ENCODE results near the gene PIP4K2C.

The PIP4K2C gene

DNA sequence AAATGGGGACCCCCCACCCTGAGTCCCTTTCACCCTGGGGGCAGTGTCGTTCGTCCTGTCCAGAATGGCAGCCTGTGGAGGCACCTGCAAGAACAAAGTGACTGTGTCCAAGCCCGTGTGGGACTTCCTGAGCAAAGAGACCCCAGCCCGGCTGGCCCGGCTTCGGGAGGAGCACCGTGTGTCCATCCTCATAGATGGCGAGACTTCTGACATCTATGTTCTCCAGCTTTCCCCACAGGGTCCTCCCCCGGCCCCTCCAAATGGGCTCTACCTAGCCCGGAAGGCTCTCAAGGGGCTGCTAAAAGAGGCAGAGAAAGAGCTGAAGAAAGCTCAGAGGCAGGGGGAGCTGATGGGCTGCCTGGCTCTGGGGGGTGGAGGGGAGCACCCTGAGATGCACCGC lies 15.8 kb downstream of the PIP4K2C start:
- Histone ChIP-seq H3K27me3 (ENCODE audit: insufficient read depth, poor library complexity, severe bottlenecking) (peaks cover 47% of the 10 kb centered on the region), H3K4me3 (replicated peaks; ENCODE audit: insufficient read depth, low read length) (no peak overlapping the region), H3K27ac (replicated peaks) (no peak overlapping the region)
- TF ChIP-seq, protein P1, sequence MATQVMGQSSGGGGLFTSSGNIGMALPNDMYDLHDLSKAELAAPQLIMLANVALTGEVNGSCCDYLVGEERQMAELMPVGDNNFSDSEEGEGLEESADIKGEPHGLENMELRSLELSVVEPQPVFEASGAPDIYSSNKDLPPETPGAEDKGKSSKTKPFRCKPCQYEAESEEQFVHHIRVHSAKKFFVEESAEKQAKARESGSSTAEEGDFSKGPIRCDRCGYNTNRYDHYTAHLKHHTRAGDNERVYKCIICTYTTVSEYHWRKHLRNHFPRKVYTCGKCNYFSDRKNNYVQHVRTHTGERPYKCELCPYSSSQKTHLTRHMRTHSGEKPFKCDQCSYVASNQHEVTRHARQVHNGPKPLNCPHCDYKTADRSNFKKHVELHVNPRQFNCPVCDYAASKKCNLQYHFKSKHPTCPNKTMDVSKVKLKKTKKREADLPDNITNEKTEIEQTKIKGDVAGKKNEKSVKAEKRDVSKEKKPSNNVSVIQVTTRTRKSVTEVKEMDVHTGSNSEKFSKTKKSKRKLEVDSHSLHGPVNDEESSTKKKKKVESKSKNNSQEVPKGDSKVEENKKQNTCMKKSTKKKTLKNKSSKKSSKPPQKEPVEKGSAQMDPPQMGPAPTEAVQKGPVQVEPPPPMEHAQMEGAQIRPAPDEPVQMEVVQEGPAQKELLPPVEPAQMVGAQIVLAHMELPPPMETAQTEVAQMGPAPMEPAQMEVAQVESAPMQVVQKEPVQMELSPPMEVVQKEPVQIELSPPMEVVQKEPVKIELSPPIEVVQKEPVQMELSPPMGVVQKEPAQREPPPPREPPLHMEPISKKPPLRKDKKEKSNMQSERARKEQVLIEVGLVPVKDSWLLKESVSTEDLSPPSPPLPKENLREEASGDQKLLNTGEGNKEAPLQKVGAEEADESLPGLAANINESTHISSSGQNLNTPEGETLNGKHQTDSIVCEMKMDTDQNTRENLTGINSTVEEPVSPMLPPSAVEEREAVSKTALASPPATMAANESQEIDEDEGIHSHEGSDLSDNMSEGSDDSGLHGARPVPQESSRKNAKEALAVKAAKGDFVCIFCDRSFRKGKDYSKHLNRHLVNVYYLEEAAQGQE (IDR thresholded peaks at IDR 0.05; ENCODE audit: insufficient replicate concordance, low read depth): no peak
- TF ChIP-seq GABPA (IDR thresholded peaks at IDR 0.05; ENCODE audit: low read depth) (no peak), SPI1 (IDR thresholded peaks at IDR 0.05; ENCODE audit: borderline replicate concordance, low read depth) (no peak), POLR2AphosphoS5 (IDR thresholded peaks at IDR 0.05; ENCODE audit: low read depth) (no peak)
- TF ChIP-seq, protein P2, sequence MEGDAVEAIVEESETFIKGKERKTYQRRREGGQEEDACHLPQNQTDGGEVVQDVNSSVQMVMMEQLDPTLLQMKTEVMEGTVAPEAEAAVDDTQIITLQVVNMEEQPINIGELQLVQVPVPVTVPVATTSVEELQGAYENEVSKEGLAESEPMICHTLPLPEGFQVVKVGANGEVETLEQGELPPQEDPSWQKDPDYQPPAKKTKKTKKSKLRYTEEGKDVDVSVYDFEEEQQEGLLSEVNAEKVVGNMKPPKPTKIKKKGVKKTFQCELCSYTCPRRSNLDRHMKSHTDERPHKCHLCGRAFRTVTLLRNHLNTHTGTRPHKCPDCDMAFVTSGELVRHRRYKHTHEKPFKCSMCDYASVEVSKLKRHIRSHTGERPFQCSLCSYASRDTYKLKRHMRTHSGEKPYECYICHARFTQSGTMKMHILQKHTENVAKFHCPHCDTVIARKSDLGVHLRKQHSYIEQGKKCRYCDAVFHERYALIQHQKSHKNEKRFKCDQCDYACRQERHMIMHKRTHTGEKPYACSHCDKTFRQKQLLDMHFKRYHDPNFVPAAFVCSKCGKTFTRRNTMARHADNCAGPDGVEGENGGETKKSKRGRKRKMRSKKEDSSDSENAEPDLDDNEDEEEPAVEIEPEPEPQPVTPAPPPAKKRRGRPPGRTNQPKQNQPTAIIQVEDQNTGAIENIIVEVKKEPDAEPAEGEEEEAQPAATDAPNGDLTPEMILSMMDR (IDR thresholded peaks at IDR 0.05; ENCODE audit: insufficient read depth, low read length): no peak
- DNase-seq (ENCODE audit: low read depth in 1 of 2, low spot score in 1 of 2): no peak

DNA sequence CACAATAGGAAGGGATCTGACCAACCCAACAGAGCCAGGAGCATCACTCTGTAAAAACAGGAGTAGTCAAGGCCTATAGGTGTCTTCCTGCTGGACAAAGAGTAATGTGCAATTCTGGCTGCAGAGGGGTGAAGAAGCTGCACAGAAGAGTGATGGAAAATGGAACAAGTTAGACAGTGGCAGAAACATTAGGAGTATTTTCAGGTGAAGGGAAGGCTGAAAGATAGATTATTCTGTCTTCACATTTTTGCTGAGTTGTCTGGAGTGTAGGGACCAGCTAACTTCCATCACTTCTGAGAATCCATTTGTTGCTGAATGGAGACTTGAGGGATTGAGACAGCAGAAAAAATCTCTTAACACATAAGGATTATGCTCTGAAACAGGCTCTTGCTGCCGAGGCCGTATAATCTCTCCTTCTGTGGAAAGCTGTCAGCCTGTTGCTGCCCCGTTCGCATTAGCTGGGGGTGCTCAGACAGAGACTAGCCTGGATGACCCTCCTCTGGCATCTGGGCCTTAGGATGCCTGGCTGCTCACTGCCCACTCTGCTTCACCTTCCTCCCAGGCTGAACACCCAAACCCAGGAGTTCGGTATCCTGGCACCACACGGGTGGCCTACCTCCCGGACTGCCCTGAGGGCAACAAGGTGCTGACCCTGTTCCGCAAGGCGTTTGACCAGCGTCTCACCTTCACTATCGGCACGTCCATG lies 17.1 kb downstream of the PIP4K2C start:
- TF ChIP-seq POLR2AphosphoS5 (IDR thresholded peaks at IDR 0.05; ENCODE audit: low read depth) (no peak), GABPA (IDR thresholded peaks at IDR 0.05; ENCODE audit: low read depth) (no peak)
- TF ChIP-seq, protein P1 (IDR thresholded peaks at IDR 0.05; ENCODE audit: insufficient replicate concordance, low read depth): no peak
- TF ChIP-seq, protein P2 (IDR thresholded peaks at IDR 0.05; ENCODE audit: insufficient read depth, low read length): no peak
- Histone ChIP-seq H3K4me3 (replicated peaks; ENCODE audit: insufficient read depth, low read length) (no peak overlapping the region), H3K27ac (replicated peaks) (no peak overlapping the region), H3K27me3 (ENCODE audit: insufficient read depth, poor library complexity, severe bottlenecking) (peaks cover 60% of the 10 kb centered on the region)
- no peak for DNase-seq (ENCODE audit: low read depth in 1 of 2, low spot score in 1 of 2)

DNA sequence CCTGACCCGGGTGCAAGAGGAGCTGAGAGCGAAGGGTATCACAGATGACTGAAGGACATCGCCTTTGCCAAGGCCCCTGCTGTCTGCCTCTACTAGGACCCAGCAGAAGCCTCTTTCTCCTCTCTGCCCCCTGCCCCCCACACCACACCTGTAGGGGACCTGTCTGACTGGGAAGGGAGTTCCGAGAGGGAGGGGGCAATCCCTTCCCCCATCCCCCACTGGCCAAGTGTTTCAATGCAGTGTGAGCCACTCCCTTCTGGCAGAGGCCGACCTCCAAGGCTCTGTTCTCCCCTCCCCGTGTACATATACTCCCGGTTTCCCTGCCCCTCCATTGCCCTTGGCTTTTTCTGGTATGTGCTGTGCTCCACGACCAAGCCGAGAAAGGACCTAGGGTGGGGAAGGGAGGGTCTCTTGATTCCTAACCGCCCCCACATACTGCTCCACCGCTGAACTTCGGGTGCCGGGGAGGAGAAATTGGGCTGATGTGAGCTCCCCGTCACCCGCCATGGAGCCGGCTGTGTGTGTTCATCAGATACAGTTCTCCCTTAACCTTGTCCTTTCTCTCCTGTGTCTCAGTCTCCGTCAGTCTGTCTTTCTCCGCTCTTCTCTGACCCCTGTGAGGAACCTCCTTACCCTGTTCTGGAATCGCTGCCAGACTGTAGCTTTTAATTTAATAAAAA lies 18.2 kb downstream of the PIP4K2C start:
- TF ChIP-seq SPI1 (IDR thresholded peaks at IDR 0.05; ENCODE audit: borderline replicate concordance, low read depth) (no peak), POLR2AphosphoS5 (IDR thresholded peaks at IDR 0.05; ENCODE audit: low read depth) (no peak), GABPA (IDR thresholded peaks at IDR 0.05; ENCODE audit: low read depth) (no peak)
- TF ChIP-seq, protein P2 (IDR thresholded peaks at IDR 0.05; ENCODE audit: insufficient read depth, low read length): no peak
- TF ChIP-seq, protein P1 (IDR thresholded peaks at IDR 0.05; ENCODE audit: insufficient replicate concordance, low read depth): no peak
- H3K4me3 ChIP-seq (replicated peaks; ENCODE audit: insufficient read depth, low read length): no peak overlapping the region
- no peak overlapping the region for H3K27ac ChIP-seq (replicated peaks)
- no peak for DNase-seq (ENCODE audit: low read depth in 1 of 2, low spot score in 1 of 2)
- H3K27me3 ChIP-seq (ENCODE audit: insufficient read depth, poor library complexity, severe bottlenecking): peaks cover 68% of the 10 kb centered on the region
